Measurements from ENCODE around the gene TMX2. TPM values are rescaled to one million over a fixed set of nuclear protein-coding genes. Genes with fewer than 3 reads are reported as not detected.

The TMX2 gene
- total and polyA plus RNA-seq, 2 experiments from 2014 or later: 104 to 129 TPM

DNA sequence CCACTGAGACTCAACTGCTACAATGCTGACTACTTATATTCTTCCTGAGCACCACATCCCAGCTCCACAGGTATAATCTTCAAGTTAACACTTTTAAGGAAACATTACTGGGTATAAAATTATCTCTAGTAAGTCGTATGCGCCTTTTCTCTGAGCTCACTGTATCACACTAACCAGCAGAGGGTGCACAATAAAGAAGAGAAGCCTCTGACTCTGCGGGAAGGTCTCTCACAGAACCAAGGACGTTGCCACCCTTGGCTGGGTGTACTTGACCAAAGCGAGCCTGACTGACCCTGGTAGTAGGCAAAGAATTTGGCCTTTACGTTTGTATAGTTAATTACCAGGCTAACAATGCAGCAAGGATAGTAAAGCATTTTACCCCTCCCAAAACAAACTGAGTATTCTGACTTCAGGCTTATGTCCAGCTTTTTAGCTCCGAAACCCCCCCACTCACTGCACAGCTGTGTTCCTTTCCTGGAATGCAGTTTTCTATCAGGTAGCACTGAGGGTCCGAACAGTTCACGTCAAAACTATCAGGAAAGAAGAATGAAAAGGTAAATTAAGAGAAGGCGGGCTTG lies 39.4 kb downstream of the TMX2 start, which contains the start of gene BTBD18:
BTBD18 (minus strand) TSS at position 144 of the 578 bp plus-strand sequence. CDS start 631 bp downstream, outside the sequence.
- TF ChIP-seq EZH2 (IDR thresholded peaks at IDR 0.05; ENCODE audit: borderline replicate concordance) (no peak), EZH2phosphoT487 (IDR thresholded peaks at IDR 0.05; ENCODE audit: low read depth, severe bottlenecking, unreplicated experiment) (no peak)
- TF ChIP-seq, protein P1, sequence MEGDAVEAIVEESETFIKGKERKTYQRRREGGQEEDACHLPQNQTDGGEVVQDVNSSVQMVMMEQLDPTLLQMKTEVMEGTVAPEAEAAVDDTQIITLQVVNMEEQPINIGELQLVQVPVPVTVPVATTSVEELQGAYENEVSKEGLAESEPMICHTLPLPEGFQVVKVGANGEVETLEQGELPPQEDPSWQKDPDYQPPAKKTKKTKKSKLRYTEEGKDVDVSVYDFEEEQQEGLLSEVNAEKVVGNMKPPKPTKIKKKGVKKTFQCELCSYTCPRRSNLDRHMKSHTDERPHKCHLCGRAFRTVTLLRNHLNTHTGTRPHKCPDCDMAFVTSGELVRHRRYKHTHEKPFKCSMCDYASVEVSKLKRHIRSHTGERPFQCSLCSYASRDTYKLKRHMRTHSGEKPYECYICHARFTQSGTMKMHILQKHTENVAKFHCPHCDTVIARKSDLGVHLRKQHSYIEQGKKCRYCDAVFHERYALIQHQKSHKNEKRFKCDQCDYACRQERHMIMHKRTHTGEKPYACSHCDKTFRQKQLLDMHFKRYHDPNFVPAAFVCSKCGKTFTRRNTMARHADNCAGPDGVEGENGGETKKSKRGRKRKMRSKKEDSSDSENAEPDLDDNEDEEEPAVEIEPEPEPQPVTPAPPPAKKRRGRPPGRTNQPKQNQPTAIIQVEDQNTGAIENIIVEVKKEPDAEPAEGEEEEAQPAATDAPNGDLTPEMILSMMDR (IDR thresholded peaks at IDR 0.05; ENCODE audit: poor library complexity): peak; percentile 61
- H3K27me3 ChIP-seq: no peaks in the 10 kb centered on the region
- peak; percentile 71 for DNase-seq (ENCODE audit: low spot score)
- no peak within 1 kb of the TSS for H3K4me2 ChIP-seq
- H3K4me3 ChIP-seq: no peak within 1 kb of the TSS
- no peaks in the 10 kb centered on the region for H4K20me1 ChIP-seq (ENCODE audit: insufficient read depth, poor library complexity, severe bottlenecking)
- no peaks in the 10 kb centered on the region for H3K9me2 ChIP-seq (replicated peaks; ENCODE audit: insufficient read depth)
- H3K27ac ChIP-seq: no peak within 1 kb of the TSS
- no peaks in the 10 kb centered on the region for H3K79me2 ChIP-seq
- H2AFZ ChIP-seq: no peak within 1 kb of the TSS
- 39% methylated on average over 10 of the region's 10 CpGs for WGBS (ENCODE audit: low lambda C conversion rate, missing lambda C conversion rate)
- peaks cover 7% of the 10 kb centered on the region for H3K4me1 ChIP-seq (ENCODE audit: insufficient read depth)
- H3K36me3 ChIP-seq (replicated peaks; ENCODE audit: insufficient read depth, low read depth): no peaks in the 10 kb centered on the region
- H3K9me3 ChIP-seq (ENCODE audit: low read depth): no peaks in the 10 kb centered on the region

DNA sequence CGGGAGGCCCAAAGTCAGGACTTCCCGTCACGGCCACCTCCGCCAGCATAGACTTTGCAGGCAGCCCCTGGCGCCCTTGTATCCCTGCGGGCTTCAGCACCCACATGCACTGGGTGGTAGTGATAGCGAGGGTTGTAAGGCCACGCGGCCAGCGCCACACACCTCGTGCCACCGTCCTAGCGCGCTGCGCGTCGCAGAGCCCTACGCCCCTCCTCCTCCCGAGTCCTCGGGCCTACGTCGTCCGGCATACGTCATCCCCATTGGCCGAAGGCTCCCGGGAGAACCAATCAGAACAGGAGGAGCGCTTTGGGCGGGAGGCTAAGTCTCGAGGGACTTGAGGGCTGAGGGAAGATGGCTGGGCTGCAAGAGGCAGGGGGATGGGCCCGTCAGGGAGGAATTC lies 40.6 kb downstream of the TMX2 start:
- H3K4me3 ChIP-seq: no peak overlapping the region
- no peaks in the 10 kb centered on the region for H3K36me3 ChIP-seq (replicated peaks; ENCODE audit: insufficient read depth, low read depth)
- no peak for DNase-seq (ENCODE audit: low spot score)
- TF ChIP-seq EZH2 (IDR thresholded peaks at IDR 0.05; ENCODE audit: borderline replicate concordance) (no peak), EZH2phosphoT487 (IDR thresholded peaks at IDR 0.05; ENCODE audit: low read depth, severe bottlenecking, unreplicated experiment) (no peak)
- TF ChIP-seq, protein P1 (IDR thresholded peaks at IDR 0.05; ENCODE audit: poor library complexity): no peak
- H2AFZ ChIP-seq: no peak overlapping the region
- no peaks in the 10 kb centered on the region for H3K9me2 ChIP-seq (replicated peaks; ENCODE audit: insufficient read depth)
- WGBS (ENCODE audit: low lambda C conversion rate, missing lambda C conversion rate): 98% methylated on average over 25 of the region's 30 CpGs
- H3K4me2 ChIP-seq: no peak overlapping the region
- no peaks in the 10 kb centered on the region for H3K27me3 ChIP-seq
- no peaks in the 10 kb centered on the region for H4K20me1 ChIP-seq (ENCODE audit: insufficient read depth, poor library complexity, severe bottlenecking)
- no peaks in the 10 kb centered on the region for H3K9me3 ChIP-seq (ENCODE audit: low read depth)
- no peaks in the 10 kb centered on the region for H3K79me2 ChIP-seq
- H3K4me1 ChIP-seq (ENCODE audit: insufficient read depth): peaks cover 7% of the 10 kb centered on the region
- no peak overlapping the region for H3K27ac ChIP-seq

DNA sequence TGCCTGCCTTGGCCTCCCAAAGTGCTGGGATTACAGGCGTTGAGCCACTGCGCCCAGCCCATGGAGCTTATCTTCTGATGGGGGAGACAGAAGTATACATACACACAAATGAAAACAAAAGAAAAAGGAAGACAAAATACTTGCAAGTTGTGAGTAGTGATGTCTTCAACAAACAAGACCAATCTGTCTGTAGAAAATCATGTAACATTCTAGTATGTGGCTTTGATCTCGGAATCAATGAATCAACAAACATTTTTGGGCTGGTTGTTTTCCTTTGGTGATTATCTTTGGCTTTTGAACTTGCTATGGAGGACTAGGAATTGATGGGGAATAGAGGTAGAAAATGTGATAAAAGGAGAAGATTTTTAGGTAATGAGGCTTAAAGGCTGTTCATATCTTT lies 45.8 kb downstream of the TMX2 start:
- no peaks in the 10 kb centered on the region for H3K27me3 ChIP-seq
- H4K20me1 ChIP-seq (ENCODE audit: insufficient read depth, poor library complexity, severe bottlenecking): no peaks in the 10 kb centered on the region
- WGBS (ENCODE audit: low lambda C conversion rate, missing lambda C conversion rate): 76% methylated on average over 3 of the region's 3 CpGs
- no peaks in the 10 kb centered on the region for H3K36me3 ChIP-seq (replicated peaks; ENCODE audit: insufficient read depth, low read depth)
- no peaks in the 10 kb centered on the region for H3K4me1 ChIP-seq (ENCODE audit: insufficient read depth)
- H3K4me2 ChIP-seq: no peak overlapping the region
- no peak overlapping the region for H3K4me3 ChIP-seq
- no peak for DNase-seq (ENCODE audit: low spot score)
- TF ChIP-seq EZH2 (IDR thresholded peaks at IDR 0.05; ENCODE audit: borderline replicate concordance): no peak
- TF ChIP-seq, protein P1 (IDR thresholded peaks at IDR 0.05; ENCODE audit: poor library complexity): no peak
- no peak for TF ChIP-seq EZH2phosphoT487 (IDR thresholded peaks at IDR 0.05; ENCODE audit: low read depth, severe bottlenecking, unreplicated experiment)
- no peaks in the 10 kb centered on the region for H3K9me2 ChIP-seq (replicated peaks; ENCODE audit: insufficient read depth)
- no peak overlapping the region for H2AFZ ChIP-seq
- H3K27ac ChIP-seq: no peak overlapping the region
- H3K79me2 ChIP-seq: peaks cover 17% of the 10 kb centered on the region
- H3K9me3 ChIP-seq (ENCODE audit: low read depth): no peaks in the 10 kb centered on the region

Data from hepatocyte (in vitro differentiated cells).